Trophoblast cell (in vitro differentiated cells and primary cell): Measurements from ENCODE around the gene UBR2. TPM values are rescaled to one million over a fixed set of nuclear protein-coding genes. Genes with fewer than 3 reads are reported as not detected.

Source experiments
- DNase-seq, 2 donors: peaks; one replicate each; pipeline ENCODE4 v3.0.0-alpha.2; 2016
- H2AFZ ChIP-seq: 2 replicates; pipeline ENCODE4 v1.6.1; 2013; ENCODE audit warnings: low read length, moderate library complexity, mild to moderate bottlenecking; ENCODE audit not compliant: insufficient read depth, poor library complexity
- H2AK5ac ChIP-seq: 2 replicates; pipeline ENCODE4 v1.6.1; 2013; ENCODE audit warnings: mild to moderate bottlenecking, low read length
- H2BK120ac ChIP-seq: 2 replicates; pipeline ENCODE4 v1.6.1; 2013; ENCODE audit warnings: low read length, mild to moderate bottlenecking, moderate library complexity; ENCODE audit not compliant: insufficient read depth, poor library complexity
- H2BK12ac ChIP-seq: 2 replicates; pipeline ENCODE4 v1.6.1; 2013; ENCODE audit warnings: mild to moderate bottlenecking, low read length, moderate library complexity
- H2BK5ac ChIP-seq: 2 replicates; pipeline ENCODE4 v1.6.1; 2013; ENCODE audit warnings: low read length, low read depth, moderate library complexity, mild to moderate bottlenecking; ENCODE audit not compliant: poor library complexity
- H3K14ac ChIP-seq: 2 replicates; pipeline ENCODE4 v1.6.1; 2013; ENCODE audit warnings: mild to moderate bottlenecking, low read length
- H3K18ac ChIP-seq: 2 replicates; pipeline ENCODE4 v1.6.1; 2013; ENCODE audit warnings: mild to moderate bottlenecking, low read length
- H3K23ac ChIP-seq: 2 replicates; pipeline ENCODE4 v1.6.1; 2013; ENCODE audit warnings: low read length
- H3K27ac ChIP-seq: 2 replicates; pipeline ENCODE4 v1.5.1; 2013; ENCODE audit warnings: low read depth, mild to moderate bottlenecking, inconsistent platforms, low read length, moderate library complexity
- H3K27me3 ChIP-seq: 2 replicates; pipeline ENCODE4 v1.6.1; 2013; ENCODE audit warnings: inconsistent platforms, mild to moderate bottlenecking, low read length, moderate library complexity; ENCODE audit not compliant: insufficient read depth
- H3K36me3 ChIP-seq, 2 experiments: 1 replicate in 1 of 2; 2 replicates in 1 of 2; pipeline ENCODE4 v1.6.1; 2013; ENCODE audit warnings: low read length in 2 of 2, mild to moderate bottlenecking in 2 of 2, moderate library complexity in 1 of 2; ENCODE audit not compliant: insufficient read depth in 2 of 2, control insufficient read depth in 1 of 2
- H3K4ac ChIP-seq: 2 replicates; pipeline ENCODE4 v1.6.1; 2013; ENCODE audit warnings: low read depth, mild to moderate bottlenecking, low read length, moderate library complexity
- H3K4me1 ChIP-seq, 2 experiments: 1 replicate in 1 of 2; 2 replicates in 1 of 2; pipeline ENCODE4 v1.6.1; 2013; ENCODE audit warnings: low read length in 2 of 2, mild to moderate bottlenecking in 2 of 2, moderate library complexity in 1 of 2; ENCODE audit not compliant: insufficient read depth in 2 of 2, control insufficient read depth in 1 of 2
- H3K4me2 ChIP-seq: 2 replicates; pipeline ENCODE4 v1.6.1; 2013; ENCODE audit warnings: inconsistent platforms, mild to moderate bottlenecking, low read length, moderate library complexity
- H3K4me3 ChIP-seq: 2 replicates; pipeline ENCODE4 v1.5.1; 2013; ENCODE audit warnings: mild to moderate bottlenecking, low read depth, low read length, inconsistent platforms
- H3K79me1 ChIP-seq: one replicate; pipeline ENCODE4 v1.6.1; 2013; ENCODE audit warnings: low read length
- H3K79me2 ChIP-seq: 2 replicates; pipeline ENCODE4 v1.6.1; 2013; ENCODE audit warnings: low read length, mild to moderate bottlenecking; ENCODE audit not compliant: control insufficient read depth, insufficient read depth, poor library complexity
- H3K9ac ChIP-seq: 2 replicates; pipeline ENCODE4 v1.6.1; 2013; ENCODE audit warnings: mild to moderate bottlenecking, low read length
- H3K9me3 ChIP-seq: 2 replicates; pipeline ENCODE4 v1.6.1; 2013; ENCODE audit warnings: low read depth, mild to moderate bottlenecking, control low read depth, inconsistent platforms, low read length; ENCODE audit not compliant: insufficient read depth
- H4K12ac ChIP-seq: 2 replicates; pipeline ENCODE4 v1.6.1; 2013; ENCODE audit warnings: low read depth, mild to moderate bottlenecking, low read length, moderate library complexity
- H4K8ac ChIP-seq: 2 replicates; pipeline ENCODE4 v1.6.1; 2013; ENCODE audit warnings: low read depth, mild to moderate bottlenecking, low read length, moderate library complexity
- H4K91ac ChIP-seq: one replicate; pipeline ENCODE4 v1.6.1; 2013; ENCODE audit warnings: low read depth, mild to moderate bottlenecking, low read length, moderate library complexity
- WGBS: extraction: QIAGEN DNeasy Blood & Tissue Kit; methylation state at CpG from one replicate; pipeline ENCODE4 v1.1.7; 2013; ENCODE audit warnings: missing lambda C conversion rate; ENCODE audit not compliant: insufficient read length, insufficient coverage; ENCODE audit errors: extremely low coverage; 5-methylcytosine and 5-hydroxymethylcytosine counted together
- polyA plus RNA-seq: library from polyadenylated mRNA; stranded (reverse); fragments of 200-250 nt; gene quantifications from 2 replicates; pipeline ENCODE4 v1.2.3, GENCODE V29; 2013

Gene UBR2
- polyA plus RNA-seq: 8.4 and 8.5 TPM in 2 replicates

GRCh38 chr6:42563697-42564505 lies at the start of gene UBR2:
TSS of gene UBR2 (plus strand) at chr6:42564029. CDS start at chr6:42564320, 291 bp downstream.
- Histone ChIP-seq H3K79me1 (peaks cover 8% of the 10 kb centered on the region), H4K91ac (peak within 1 kb of the TSS; percentile 4), H3K4me2 (peak within 1 kb of the TSS; percentile 80), H2AFZ (peak within 1 kb of the TSS; percentile 72), H2BK12ac (no peak within 1 kb of the TSS), H3K23ac (no peak within 1 kb of the TSS), H3K36me3 (peaks cover 0 to 2% of the 10 kb centered on the region in 2 experiments), H3K9me3 (no peaks in the 10 kb centered on the region), H3K9ac (peak within 1 kb of the TSS; percentile 84), H3K79me2 (peaks cover 11% of the 10 kb centered on the region), H3K27me3 (no peaks in the 10 kb centered on the region), H4K12ac (peak within 1 kb of the TSS; percentile 25), H2AK5ac (no peak within 1 kb of the TSS), H3K4ac (peak within 1 kb of the TSS; percentile 22), H3K4me3 (peak within 1 kb of the TSS; percentile 92), H3K4me1 (peaks cover 3% of the 10 kb centered on the region in 2 experiments), H2BK5ac (peak within 1 kb of the TSS; percentile 7), H2BK120ac (no peak within 1 kb of the TSS), H3K27ac (peak within 1 kb of the TSS; percentile 58), H3K18ac (peak within 1 kb of the TSS; percentile 4), H4K8ac (peak within 1 kb of the TSS; percentile 89), H3K14ac (peak within 1 kb of the TSS; percentile 44)
- peak; percentile 98 to 99 for DNase-seq
- WGBS: no CpG with 5 or more reads among the region's 50 CpGs

- Histone ChIP-seq H3K4me2 (no peak overlapping the region), H3K27me3 (no peaks in the 10 kb centered on the region), H3K4ac (no peak overlapping the region), H4K8ac (no peak overlapping the region), H3K4me3 (no peak overlapping the region), H3K9ac (no peak overlapping the region), H3K36me3 (no peaks in the 10 kb centered on the region), H3K23ac (no peak overlapping the region), H4K12ac (no peak overlapping the region), H2BK5ac (no peak overlapping the region), H3K18ac (no peak overlapping the region), H3K27ac (no peak overlapping the region), H4K91ac (no peak overlapping the region), H2BK12ac (no peak overlapping the region), H3K4me1 (no peaks in the 10 kb centered on the region), H2AFZ (no peak overlapping the region), H2AK5ac (no peak overlapping the region), H2BK120ac (no peak overlapping the region), H3K79me1 (no peaks in the 10 kb centered on the region), H3K14ac (no peak overlapping the region), H3K79me2 (no peaks in the 10 kb centered on the region), H3K9me3 (peaks cover under 1% of the 10 kb centered on the region)
- DNase-seq: no peak
- 100% methylated on average over 1 of the region's 1 CpG for WGBS
These were observed 49.1 kb upstream of the UBR2 start for GRCh38 chr6:42514745-42515144.

GRCh38 chr6:42519779-42520178 lies 44.0 kb upstream of the UBR2 start:
- Histone ChIP-seq H3K79me2 (no peaks in the 10 kb centered on the region), H4K8ac (no peak overlapping the region), H3K4me2 (no peak overlapping the region), H2BK12ac (no peak overlapping the region), H3K9ac (no peak overlapping the region), H3K79me1 (no peaks in the 10 kb centered on the region), H3K14ac (no peak overlapping the region), H4K91ac (no peak overlapping the region), H4K12ac (no peak overlapping the region), H3K23ac (no peak overlapping the region), H3K4ac (no peak overlapping the region), H3K27me3 (no peaks in the 10 kb centered on the region), H2AFZ (no peak overlapping the region), H3K9me3 (peaks cover 2% of the 10 kb centered on the region), H3K36me3 (no peaks in the 10 kb centered on the region), H2AK5ac (no peak overlapping the region), H3K27ac (no peak overlapping the region), H2BK120ac (no peak overlapping the region), H3K4me3 (no peak overlapping the region), H3K18ac (no peak overlapping the region), H3K4me1 (no peaks in the 10 kb centered on the region), H2BK5ac (no peak overlapping the region)
- no peak for DNase-seq
- WGBS: no CpG with 5 or more reads among the region's 2 CpGs

GRCh38 chr6:42520786-42521607 lies 42.8 kb upstream of the UBR2 start:
- Histone ChIP-seq H3K36me3 (no peaks in the 10 kb centered on the region), H3K27ac (no peak overlapping the region), H3K4me2 (no peak overlapping the region), H4K12ac (no peak overlapping the region), H3K79me2 (no peaks in the 10 kb centered on the region), H3K9ac (no peak overlapping the region), H2BK5ac (no peak overlapping the region), H3K79me1 (no peaks in the 10 kb centered on the region), H4K8ac (no peak overlapping the region), H3K23ac (no peak overlapping the region), H3K4me1 (no peaks in the 10 kb centered on the region), H2AK5ac (no peak overlapping the region), H3K27me3 (no peaks in the 10 kb centered on the region), H3K4ac (no peak overlapping the region), H3K18ac (no peak overlapping the region), H3K4me3 (no peak overlapping the region), H3K9me3 (peaks cover 2% of the 10 kb centered on the region), H2BK12ac (no peak overlapping the region), H4K91ac (no peak overlapping the region), H2BK120ac (no peak overlapping the region), H3K14ac (no peak overlapping the region), H2AFZ (no peak overlapping the region)
- DNase-seq: peak in 1 of 2 donors; percentile 21
- no CpG with 5 or more reads among the region's 6 CpGs for WGBS
